Central memory CD8-positive, alpha-beta T cell (primary cell): ENCODE measurements around the gene EEIG2.

ENCODE experiments used
- ATAC-seq: fragments of 150-1000 bp; cut with Tn5 transposase; replicated peaks from 2 replicates; pipeline ENCODE4 v1.10.0; 2022; ENCODE audit warnings: mild to moderate bottlenecking, moderate FRiP score, moderate number of reproducible peaks; ENCODE audit not compliant: poor library complexity, severe bottlenecking; ENCODE audit errors: extremely low read depth
- DNase-seq, 2 donors: peaks; one replicate each; pipeline ENCODE4 v3.0.0; 2021; ENCODE audit warnings: low spot score in 2 of 2
- H3K27ac Mint-ChIP-seq: one replicate; pipeline ENCODE4 v1.8.0; 2022; ENCODE audit warnings: low read depth, mild to moderate bottlenecking, moderate library complexity, mixed read lengths
- H3K27me3 Mint-ChIP-seq: one replicate; pipeline ENCODE4 v1.8.0; 2022; ENCODE audit warnings: mixed read lengths
- H3K36me3 Mint-ChIP-seq: one replicate; pipeline ENCODE4 v1.8.0; 2022; ENCODE audit warnings: mild to moderate bottlenecking, moderate library complexity, mixed read lengths; ENCODE audit not compliant: insufficient read depth
- H3K4me1 Mint-ChIP-seq: one replicate; pipeline ENCODE4 v1.8.0; 2022; ENCODE audit warnings: mixed read lengths
- H3K4me3 Mint-ChIP-seq: one replicate; pipeline ENCODE4 v1.8.0; 2022; ENCODE audit warnings: mild to moderate bottlenecking, moderate library complexity, mixed read lengths
- H3K9me3 Mint-ChIP-seq: one replicate; pipeline ENCODE4 v1.8.0; 2022; ENCODE audit warnings: mixed read lengths

Gene EEIG2

DNA sequence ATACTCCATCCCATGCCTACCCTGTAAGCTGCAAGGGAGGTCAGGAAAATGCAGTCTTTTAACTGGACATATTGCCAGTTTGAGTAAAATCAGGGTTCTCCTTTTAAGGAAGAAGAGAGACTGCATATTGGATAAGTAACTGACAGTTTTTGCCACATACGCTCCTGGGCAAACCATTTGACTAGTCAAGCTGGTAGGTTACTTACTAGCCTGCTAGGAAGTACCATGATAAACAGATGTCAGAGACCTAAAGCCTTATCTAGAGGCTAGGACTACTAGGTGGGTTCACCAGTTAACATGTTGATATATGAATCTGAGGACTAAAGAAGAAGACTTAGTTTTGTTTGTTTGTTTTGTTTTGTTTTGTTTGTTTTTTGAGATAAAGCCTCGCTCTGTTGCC is 33.5 kb downstream of the EEIG2 start:
- ATAC-seq (no peak), DNase-seq (no peak)
- Mint-ChIP-seq H3K36me3 (peaks cover 13% of the 10 kb centered on the region), H3K4me1 (peaks cover 36% of the 10 kb centered on the region), H3K27me3 (no peaks in the 10 kb centered on the region), H3K9me3 (no peaks in the 10 kb centered on the region), H3K27ac (no peak overlapping the region), H3K4me3 (no peak overlapping the region)

DNA sequence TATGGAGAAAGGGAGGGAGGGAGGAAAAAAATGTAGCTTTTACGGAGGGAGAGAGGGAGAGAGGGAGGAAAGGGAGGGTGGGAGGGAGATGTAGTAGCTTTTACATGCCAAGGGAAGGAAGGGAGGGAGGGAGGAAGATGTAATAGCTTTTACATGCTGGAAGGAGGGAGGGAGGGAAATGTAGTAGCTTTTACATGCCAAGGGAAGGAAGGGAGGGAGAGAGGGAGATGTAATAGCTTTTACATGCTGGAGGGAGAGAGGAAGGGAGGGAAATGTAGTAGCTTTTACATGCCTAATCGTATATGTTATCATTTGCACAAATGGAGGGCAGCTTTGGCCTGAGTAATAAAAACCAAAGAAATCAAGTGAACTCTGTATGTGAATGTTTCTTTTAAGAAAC is 35.6 kb downstream of the EEIG2 start:
- Mint-ChIP-seq H3K9me3 (no peaks in the 10 kb centered on the region), H3K4me3 (no peak overlapping the region), H3K36me3 (peaks cover 13% of the 10 kb centered on the region), H3K27ac (no peak overlapping the region), H3K27me3 (no peaks in the 10 kb centered on the region), H3K4me1 (peaks cover 27% of the 10 kb centered on the region)
- no peak for ATAC-seq
- no peak for DNase-seq

DNA sequence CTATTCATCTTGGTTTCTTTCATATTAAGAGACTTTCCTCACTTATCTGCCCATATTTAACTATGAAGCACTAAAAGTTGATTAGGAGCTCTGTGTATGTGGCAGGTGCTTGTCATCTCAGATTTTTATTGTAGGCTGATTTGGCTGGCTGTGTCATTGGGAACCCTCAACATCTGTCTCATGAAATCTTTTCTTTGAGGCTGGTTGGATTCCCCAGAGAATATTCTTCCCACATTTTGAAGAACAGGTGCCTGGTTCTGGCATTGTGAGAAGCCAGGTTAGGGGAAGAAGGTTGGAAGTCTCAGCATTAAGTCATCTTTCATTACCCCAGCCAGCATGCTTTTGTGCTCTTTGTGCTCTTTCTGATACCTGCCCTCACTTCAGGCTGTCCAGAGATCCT is 37.1 kb downstream of the EEIG2 start:
- Mint-ChIP-seq H3K27me3 (no peaks in the 10 kb centered on the region), H3K4me3 (no peak overlapping the region), H3K36me3 (peaks cover 8% of the 10 kb centered on the region), H3K4me1 (peaks cover 17% of the 10 kb centered on the region), H3K9me3 (no peaks in the 10 kb centered on the region), H3K27ac (peak overlapping the region; percentile 15)
- no peak for DNase-seq
- no peak for ATAC-seq

DNA sequence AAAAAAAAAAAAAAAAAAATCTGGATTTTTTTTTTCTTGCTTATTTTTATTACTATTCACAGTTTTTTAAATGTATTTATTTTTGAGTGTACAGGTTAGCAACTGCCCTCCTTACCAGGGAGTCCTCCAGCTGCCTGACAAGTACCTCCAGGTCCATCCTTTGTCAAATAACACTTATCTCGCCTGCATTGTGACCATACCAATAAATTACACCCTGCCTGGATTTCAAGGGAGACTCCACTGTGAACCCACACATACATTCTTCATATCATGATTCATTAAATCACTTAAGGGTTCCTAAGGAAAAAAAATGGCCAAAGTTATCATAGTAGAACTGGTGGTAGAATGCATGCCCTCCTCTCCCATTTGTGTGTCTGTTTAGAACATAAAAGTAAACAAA is 38.4 kb downstream of the EEIG2 start:
- no peaks in the 10 kb centered on the region for H3K27me3 Mint-ChIP-seq
- no peak overlapping the region for H3K4me3 Mint-ChIP-seq
- no peak for DNase-seq
- H3K9me3 Mint-ChIP-seq = no peaks in the 10 kb centered on the region
- no peak overlapping the region for H3K27ac Mint-ChIP-seq
- peaks cover 11% of the 10 kb centered on the region for H3K4me1 Mint-ChIP-seq
- no peak for ATAC-seq
- H3K36me3 Mint-ChIP-seq = peaks cover 14% of the 10 kb centered on the region

DNA sequence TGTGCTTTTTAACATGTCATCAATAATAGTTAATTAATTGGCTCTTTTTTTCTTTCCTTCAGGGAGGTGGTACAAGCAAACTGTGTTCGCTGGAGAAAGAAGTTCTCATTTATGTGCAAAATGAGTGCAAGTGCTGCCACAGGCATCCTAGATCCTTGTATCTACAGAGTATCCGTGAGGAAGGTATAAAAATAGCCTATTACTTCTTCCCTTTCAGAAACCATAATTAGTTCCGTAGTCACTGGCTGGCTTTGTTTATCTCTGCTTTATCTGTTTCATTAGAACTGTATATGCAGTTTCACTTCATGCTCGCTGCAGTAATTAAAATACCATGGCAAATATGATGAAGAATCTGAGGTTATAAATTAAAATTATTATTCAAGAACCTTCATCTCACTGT is 40.6 kb downstream of the EEIG2 start:
- Mint-ChIP-seq H3K27me3 (no peaks in the 10 kb centered on the region), H3K27ac (no peak overlapping the region), H3K4me1 (peaks cover 6% of the 10 kb centered on the region), H3K36me3 (peaks cover 14% of the 10 kb centered on the region), H3K4me3 (no peak overlapping the region), H3K9me3 (no peaks in the 10 kb centered on the region)
- ATAC-seq (no peak), DNase-seq (no peak)

DNA sequence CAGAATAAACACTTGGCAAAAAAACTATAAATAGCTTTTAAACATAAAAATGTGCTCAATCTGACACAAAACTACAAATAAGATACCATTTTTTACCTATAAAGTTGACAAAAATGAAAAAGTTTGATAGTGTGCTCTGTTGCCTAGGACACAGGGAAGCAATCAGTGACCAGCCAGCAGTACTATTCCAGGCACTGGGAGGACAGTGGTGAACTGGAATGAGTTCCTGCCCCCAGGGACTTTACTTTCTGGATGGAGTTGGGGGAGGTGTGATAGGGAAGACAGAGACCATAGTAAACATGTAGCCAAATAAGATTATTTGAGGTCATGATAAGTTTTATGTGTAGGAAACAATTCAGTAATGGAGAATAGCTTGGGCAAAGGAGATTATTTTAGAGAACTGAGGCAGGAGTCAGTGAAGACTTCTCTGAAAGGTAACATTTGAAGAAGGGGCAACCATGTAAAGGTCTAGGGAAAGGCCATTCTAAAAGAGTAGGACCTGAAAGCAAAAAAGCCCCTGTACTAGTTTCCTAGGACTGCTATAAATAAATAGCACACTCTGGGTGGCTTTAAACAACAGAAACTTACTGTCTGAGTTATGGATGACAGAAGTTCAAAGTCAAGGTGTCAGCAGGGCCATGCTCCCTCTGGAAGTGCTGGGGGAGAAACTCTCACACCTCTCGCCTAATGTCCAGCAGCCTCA is 42.0 kb downstream of the EEIG2 start:
- Mint-ChIP-seq H3K27me3 (no peaks in the 10 kb centered on the region), H3K36me3 (peaks cover 17% of the 10 kb centered on the region), H3K9me3 (no peaks in the 10 kb centered on the region), H3K27ac (no peak overlapping the region), H3K4me1 (peaks cover 6% of the 10 kb centered on the region), H3K4me3 (no peak overlapping the region)
- DNase-seq = no peak
- no peak for ATAC-seq

DNA sequence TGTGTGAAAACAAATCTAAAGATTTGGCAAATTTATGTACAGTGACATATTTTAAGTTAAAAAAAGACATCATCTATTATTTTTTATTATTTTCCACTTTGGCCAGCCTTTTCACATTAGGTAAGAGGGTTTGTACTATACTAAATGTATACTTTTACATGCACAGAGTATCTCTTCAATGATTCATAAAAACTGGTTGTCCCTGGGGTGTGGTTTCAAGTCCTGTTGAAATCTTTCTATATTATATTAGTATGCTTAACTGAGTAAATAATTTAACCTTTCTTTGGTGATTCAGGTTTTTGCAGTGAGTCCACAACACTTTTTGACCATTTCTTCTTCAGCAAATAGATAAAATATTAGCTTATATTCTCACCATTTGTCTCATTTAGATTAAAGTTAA is 45.7 kb downstream of the EEIG2 start:
- no peak for DNase-seq
- Mint-ChIP-seq H3K4me3 (no peak overlapping the region), H3K4me1 (no peaks in the 10 kb centered on the region), H3K9me3 (no peaks in the 10 kb centered on the region), H3K36me3 (peaks cover 14% of the 10 kb centered on the region), H3K27ac (no peak overlapping the region), H3K27me3 (no peaks in the 10 kb centered on the region)
- ATAC-seq = no peak

DNA sequence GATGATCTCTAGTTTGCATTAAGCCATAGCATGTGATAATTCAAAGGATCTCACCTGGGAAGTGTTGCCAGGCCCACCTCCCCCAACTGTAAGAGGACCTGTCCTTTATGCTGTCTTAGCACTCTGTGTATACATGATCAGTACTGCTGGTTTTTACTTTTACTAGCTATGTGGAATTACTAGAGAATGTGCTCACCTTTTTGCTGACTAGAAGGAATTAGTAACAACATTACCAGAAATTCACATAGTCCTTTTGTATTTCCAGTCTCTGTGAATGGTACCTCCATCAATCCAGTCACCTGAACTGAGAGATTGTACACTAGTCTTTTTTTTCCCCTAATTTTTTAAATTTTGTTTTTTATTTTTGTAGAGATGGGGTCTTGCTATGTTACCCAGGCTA is 46.6 kb downstream of the EEIG2 start:
- no peak for ATAC-seq
- H3K36me3 Mint-ChIP-seq = peaks cover 14% of the 10 kb centered on the region
- no peaks in the 10 kb centered on the region for H3K4me1 Mint-ChIP-seq
- DNase-seq = no peak
- no peak overlapping the region for H3K27ac Mint-ChIP-seq
- H3K9me3 Mint-ChIP-seq = no peaks in the 10 kb centered on the region
- H3K27me3 Mint-ChIP-seq = no peaks in the 10 kb centered on the region
- H3K4me3 Mint-ChIP-seq = no peak overlapping the region

DNA sequence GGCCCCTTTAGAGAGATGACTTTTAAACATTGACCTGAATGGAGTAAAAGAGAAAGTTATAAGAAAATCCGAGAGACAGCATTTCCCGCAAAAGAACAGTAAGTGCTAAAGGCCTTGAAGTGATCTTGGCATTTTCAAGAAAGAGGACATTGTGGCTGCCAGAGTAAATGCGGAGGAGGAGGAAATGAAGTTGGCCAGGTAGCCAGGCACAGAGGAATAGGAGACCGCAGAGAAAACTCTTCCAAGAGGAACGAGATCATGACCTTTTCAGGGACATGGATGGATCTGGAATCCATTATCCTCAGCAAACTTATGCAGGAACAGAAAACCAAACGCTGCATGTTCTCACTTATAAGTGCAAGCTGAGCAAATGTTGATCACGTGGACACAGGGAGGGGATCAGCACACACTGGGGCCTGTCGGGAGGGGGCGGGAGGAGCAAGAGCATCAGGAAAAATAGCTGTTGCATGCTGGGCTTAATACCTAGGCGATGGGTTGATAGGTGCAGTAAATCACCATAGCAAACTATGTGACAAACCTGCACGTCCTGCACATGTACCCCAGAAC is 49.7 kb downstream of the EEIG2 start:
- ATAC-seq = no peak
- no peak overlapping the region for H3K4me3 Mint-ChIP-seq
- no peaks in the 10 kb centered on the region for H3K4me1 Mint-ChIP-seq
- DNase-seq = no peak
- H3K27me3 Mint-ChIP-seq = no peaks in the 10 kb centered on the region
- H3K36me3 Mint-ChIP-seq = peaks cover 10% of the 10 kb centered on the region
- no peaks in the 10 kb centered on the region for H3K9me3 Mint-ChIP-seq
- no peak overlapping the region for H3K27ac Mint-ChIP-seq
